Peyer's patch (tissue), 4 donors: Measurements from ENCODE around the gene LAYN. TPM values are rescaled to one million over a fixed set of nuclear protein-coding genes. Genes with fewer than 3 reads are reported as not detected.

Experiments
- DNase-seq, 3 donors: peaks; one replicate each; pipeline ENCODE4 v3.0.0-alpha.2; 2017 to 2019
- H3K27ac ChIP-seq, 4 donors: fragments of 200-600 bp; sonication (generic); one replicate each; pipeline ENCODE4 v1.5.1; 2016 to 2019
- H3K27me3 ChIP-seq, 2 donors: fragments of 200-600 bp; sonication (generic); one replicate each; pipeline ENCODE4 v1.5.1; 2019
- H3K36me3 ChIP-seq, 3 donors: fragments of 200-600 bp; sonication (generic); one replicate each; pipeline ENCODE4 v1.5.1; 2016 to 2019
- H3K4me1 ChIP-seq, 4 donors: fragments of 200-600 bp; sonication (generic); one replicate each; pipeline ENCODE4 v1.5.1; 2016 to 2019
- H3K4me3 ChIP-seq, 4 donors: fragments of 200-600 bp; sonication (generic); 1 replicate in 3 of 4; 2 replicates in 1 of 4; pipeline ENCODE4 v1.5.1; 2016 to 2019; ENCODE audit warnings: mild to moderate bottlenecking in 1 of 4
- H3K9me3 ChIP-seq, 4 donors: fragments of 200-600 bp; sonication (generic); one replicate each; pipeline ENCODE4 v1.5.1; 2016 to 2019; ENCODE audit warnings: mild to moderate bottlenecking in 1 of 4
- POLR2A ChIP-seq, 2 donors: fragments of 450-650 bp; IDR thresholded peaks; one replicate each; pipeline ENCODE4 v1.5.1; 2017; ENCODE audit warnings: antibody characterized with exemption in 2 of 2, mild to moderate bottlenecking in 2 of 2, moderate library complexity in 2 of 2
- total RNA-seq, 4 donors: library from RNA; depleted of rRNA; stranded (reverse); fragments of >200 nt; gene quantifications; one replicate each; pipeline ENCODE4 v1.1.0, GENCODE V29; 2016
- TF ChIP-seq, protein P1 (sequence below), 6 experiments: fragments of 450-650 bp in 4 of 6; fragments of 200-600 bp in 2 of 6; sonication (generic) in 1 of 6; IDR thresholded peaks; one replicate each; pipeline ENCODE4 v1.5.1; 2017 to 2019; ENCODE audit warnings: antibody characterized with exemption in 6 of 6, mild to moderate bottlenecking in 3 of 6, moderate library complexity in 1 of 6

LAYN gene
- total RNA-seq, 4 donors from 2014 or later = 2.1 to 18.2 (median 4.2) TPM

DNA sequence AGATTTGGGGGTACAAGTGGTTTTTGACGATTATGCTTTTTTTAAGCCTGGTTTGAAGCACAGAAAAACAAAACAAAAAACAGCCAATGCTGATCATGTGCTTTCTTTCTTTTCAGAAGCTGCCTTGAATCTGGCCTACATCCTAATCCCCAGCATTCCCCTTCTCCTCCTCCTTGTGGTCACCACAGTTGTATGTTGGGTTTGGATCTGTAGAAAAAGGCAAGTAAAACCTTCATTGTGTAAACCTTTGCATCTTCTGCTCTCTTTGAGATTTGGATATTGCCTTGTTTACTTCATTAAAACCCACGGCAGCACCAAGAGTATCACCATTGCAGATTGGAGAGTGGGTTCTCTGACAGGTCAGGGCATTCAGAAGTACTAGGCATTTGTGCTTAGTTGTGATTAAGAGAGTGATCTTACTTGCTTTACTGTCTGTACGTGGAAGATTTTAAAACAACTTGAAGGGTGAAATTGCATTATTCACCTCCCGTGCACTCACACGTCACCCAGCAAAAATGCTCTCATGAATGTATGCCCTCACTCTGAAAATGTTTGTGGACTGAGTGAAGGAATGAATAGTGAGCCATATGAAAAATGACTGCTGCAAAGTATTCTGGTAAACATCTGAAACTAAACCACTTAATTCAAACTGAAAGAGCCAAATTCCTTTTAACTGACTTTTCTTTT, 17.0 kb downstream of the LAYN start:
- H3K27ac ChIP-seq = peak overlapping the region; percentile 3 to 67 (median 48)
- H3K36me3 ChIP-seq = peaks cover 0 to 5% (median 0%) of the 10 kb centered on the region in 3 donors
- H3K9me3 ChIP-seq = no peaks in the 10 kb centered on the region
- H3K4me3 ChIP-seq = no peak overlapping the region
- TF ChIP-seq POLR2A (IDR thresholded peaks at IDR 0.05) = no peak
- TF ChIP-seq, protein P1, sequence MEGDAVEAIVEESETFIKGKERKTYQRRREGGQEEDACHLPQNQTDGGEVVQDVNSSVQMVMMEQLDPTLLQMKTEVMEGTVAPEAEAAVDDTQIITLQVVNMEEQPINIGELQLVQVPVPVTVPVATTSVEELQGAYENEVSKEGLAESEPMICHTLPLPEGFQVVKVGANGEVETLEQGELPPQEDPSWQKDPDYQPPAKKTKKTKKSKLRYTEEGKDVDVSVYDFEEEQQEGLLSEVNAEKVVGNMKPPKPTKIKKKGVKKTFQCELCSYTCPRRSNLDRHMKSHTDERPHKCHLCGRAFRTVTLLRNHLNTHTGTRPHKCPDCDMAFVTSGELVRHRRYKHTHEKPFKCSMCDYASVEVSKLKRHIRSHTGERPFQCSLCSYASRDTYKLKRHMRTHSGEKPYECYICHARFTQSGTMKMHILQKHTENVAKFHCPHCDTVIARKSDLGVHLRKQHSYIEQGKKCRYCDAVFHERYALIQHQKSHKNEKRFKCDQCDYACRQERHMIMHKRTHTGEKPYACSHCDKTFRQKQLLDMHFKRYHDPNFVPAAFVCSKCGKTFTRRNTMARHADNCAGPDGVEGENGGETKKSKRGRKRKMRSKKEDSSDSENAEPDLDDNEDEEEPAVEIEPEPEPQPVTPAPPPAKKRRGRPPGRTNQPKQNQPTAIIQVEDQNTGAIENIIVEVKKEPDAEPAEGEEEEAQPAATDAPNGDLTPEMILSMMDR (IDR thresholded peaks at IDR 0.05) = no peak
- no peaks in the 10 kb centered on the region for H3K4me1 ChIP-seq
- no peak for DNase-seq
- H3K27me3 ChIP-seq = no peaks in the 10 kb centered on the region

DNA sequence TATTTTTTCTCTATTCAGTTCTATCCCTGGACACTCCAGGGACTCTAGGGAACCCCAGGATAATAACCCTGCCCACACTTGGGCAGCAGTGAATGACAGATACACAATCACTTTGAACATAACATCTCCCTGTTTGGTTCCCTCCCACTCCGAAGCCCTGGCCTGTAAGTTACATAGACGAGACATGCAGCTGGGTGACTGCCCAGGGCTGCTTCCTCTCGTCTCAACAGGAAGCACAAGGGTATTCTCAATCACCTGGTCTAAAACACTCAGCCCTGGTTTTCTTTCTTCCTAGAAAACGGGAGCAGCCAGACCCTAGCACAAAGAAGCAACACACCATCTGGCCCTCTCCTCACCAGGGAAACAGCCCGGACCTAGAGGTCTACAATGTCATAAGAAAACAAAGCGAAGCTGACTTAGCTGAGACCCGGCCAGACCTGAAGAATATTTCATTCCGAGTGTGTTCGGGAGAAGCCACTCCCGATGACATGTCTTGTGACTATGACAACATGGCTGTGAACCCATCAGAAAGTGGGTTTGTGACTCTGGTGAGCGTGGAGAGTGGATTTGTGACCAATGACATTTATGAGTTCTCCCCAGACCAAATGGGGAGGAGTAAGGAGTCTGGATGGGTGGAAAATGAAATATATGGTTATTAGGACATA, 19.4 kb downstream of the LAYN start:
- no peak for DNase-seq
- TF ChIP-seq POLR2A (IDR thresholded peaks at IDR 0.05) = no peak
- TF ChIP-seq, protein P1 (IDR thresholded peaks at IDR 0.05) = no peak
- no peak overlapping the region for H3K27ac ChIP-seq
- no peaks in the 10 kb centered on the region for H3K9me3 ChIP-seq
- H3K27me3 ChIP-seq = no peaks in the 10 kb centered on the region
- no peak overlapping the region for H3K4me3 ChIP-seq
- H3K36me3 ChIP-seq = peaks cover 0 to 4% (median 0%) of the 10 kb centered on the region in 3 donors
- H3K4me1 ChIP-seq = no peaks in the 10 kb centered on the region

DNA sequence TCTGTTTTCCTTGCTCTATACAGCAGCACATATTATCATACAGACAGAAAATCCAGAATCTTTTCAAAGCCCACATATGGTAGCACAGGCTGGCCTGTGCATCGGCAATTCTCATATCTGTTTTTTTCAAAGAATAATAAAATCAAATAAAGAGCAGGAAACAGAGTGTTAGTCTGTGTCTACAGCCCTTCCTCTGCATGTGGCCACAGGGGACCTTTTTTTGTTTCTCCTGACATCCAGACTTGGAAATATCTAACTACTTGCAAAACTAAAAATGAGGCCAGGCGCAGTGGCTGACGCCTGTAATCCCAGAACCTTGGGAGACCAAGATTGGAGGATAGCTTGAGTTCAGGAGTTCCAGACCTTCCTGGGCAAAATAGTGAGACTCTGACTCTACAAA, 20.3 kb downstream of the LAYN start:
- Histone ChIP-seq H3K9me3 (no peaks in the 10 kb centered on the region), H3K27me3 (no peaks in the 10 kb centered on the region), H3K4me3 (no peak overlapping the region), H3K4me1 (no peaks in the 10 kb centered on the region), H3K27ac (no peak overlapping the region), H3K36me3 (no peaks in the 10 kb centered on the region)
- DNase-seq = no peak
- TF ChIP-seq, protein P1 (IDR thresholded peaks at IDR 0.05) = no peak
- TF ChIP-seq POLR2A (IDR thresholded peaks at IDR 0.05) = no peak

DNA sequence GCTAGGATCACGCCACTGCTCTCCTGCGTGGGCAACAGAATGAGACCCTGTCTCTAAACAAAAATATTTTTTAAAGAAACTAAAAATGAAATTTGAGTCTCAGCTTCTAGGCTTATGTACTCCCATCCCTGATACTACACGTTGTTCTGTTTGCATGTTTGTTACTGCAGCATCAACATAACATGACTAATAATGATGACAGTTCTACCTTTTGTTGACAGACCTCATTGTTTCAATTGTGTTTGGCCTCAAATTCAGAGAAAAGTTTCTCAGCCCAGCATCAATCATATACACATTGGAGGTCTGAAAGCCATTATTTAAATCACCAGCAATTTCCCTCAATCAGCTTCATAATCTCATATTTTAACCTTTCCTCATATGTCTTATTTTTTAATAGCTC, 20.8 kb downstream of the LAYN start:
- no peaks in the 10 kb centered on the region for H3K27me3 ChIP-seq
- TF ChIP-seq, protein P1 (IDR thresholded peaks at IDR 0.05) = no peak
- H3K36me3 ChIP-seq = no peaks in the 10 kb centered on the region
- no peaks in the 10 kb centered on the region for H3K9me3 ChIP-seq
- no peaks in the 10 kb centered on the region for H3K4me1 ChIP-seq
- no peak for DNase-seq
- no peak overlapping the region for H3K27ac ChIP-seq
- no peak overlapping the region for H3K4me3 ChIP-seq

DNA sequence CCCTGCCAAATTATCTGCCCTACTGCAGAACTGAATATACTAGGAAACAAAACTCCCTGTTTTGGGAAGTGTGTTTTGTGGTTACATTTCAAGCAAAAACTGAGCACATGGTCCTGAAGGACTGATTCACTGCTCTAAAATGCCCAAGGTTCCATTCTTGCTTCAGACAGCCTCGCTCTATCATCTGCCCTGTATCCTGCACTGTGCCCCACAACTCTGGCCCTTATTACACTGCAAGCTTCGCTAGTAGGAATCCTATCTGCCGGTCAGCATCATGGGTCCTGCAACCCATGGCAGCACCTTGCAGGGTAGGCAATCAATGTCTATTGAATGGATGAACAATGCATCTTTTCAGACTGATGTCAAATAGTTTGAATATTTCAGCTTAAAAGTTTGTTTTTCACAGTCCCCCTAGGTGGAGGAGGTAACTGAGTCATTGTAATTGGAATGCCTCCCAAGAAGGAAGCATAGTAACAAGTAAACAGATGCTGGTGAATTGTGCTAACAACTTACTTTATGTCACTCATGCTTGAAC, 21.3 kb downstream of the LAYN start:
- DNase-seq = no peak
- no peak for TF ChIP-seq POLR2A (IDR thresholded peaks at IDR 0.05)
- TF ChIP-seq, protein P1 (IDR thresholded peaks at IDR 0.05) = no peak
- H3K9me3 ChIP-seq = no peaks in the 10 kb centered on the region
- H3K4me3 ChIP-seq = no peak overlapping the region
- H3K36me3 ChIP-seq = no peaks in the 10 kb centered on the region
- H3K4me1 ChIP-seq = no peaks in the 10 kb centered on the region
- H3K27ac ChIP-seq = no peak overlapping the region
- no peaks in the 10 kb centered on the region for H3K27me3 ChIP-seq
